GM06990 (cell line): ENCODE results near the gene PDE6A.
A peak's percentile ranks its signal among the peaks of the same experiment; 100 is the strongest.

Experiments used
- DNase-seq: peaks from one replicate; pipeline ENCODE4 v3.0.0-alpha.2; 2011; ENCODE audit not compliant: insufficient read length; ENCODE audit errors: extremely low read depth
- H3K27me3 ChIP-seq: replicated peaks from 2 replicates; pipeline ENCODE4 v1.6.0; 2011; ENCODE audit warnings: low read length; ENCODE audit not compliant: control insufficient read depth, insufficient read depth
- H3K36me3 ChIP-seq: 2 replicates; pipeline ENCODE4 v1.5.1; 2011; ENCODE audit warnings: low read length; ENCODE audit not compliant: control insufficient read depth, insufficient read depth
- H3K4me3 ChIP-seq: replicated peaks from 2 replicates; pipeline ENCODE4 v1.5.1; 2011; ENCODE audit warnings: low read depth, mild to moderate bottlenecking, control low read depth, low read length
- TF ChIP-seq, protein P1 (sequence below): IDR thresholded peaks from 2 replicates; pipeline ENCODE4 v1.5.1; 2011; ENCODE audit warnings: low read length, control low read depth, mild to moderate bottlenecking, inconsistent platforms; ENCODE audit not compliant: insufficient read depth, poor library complexity, severe bottlenecking

Gene PDE6A

DNA sequence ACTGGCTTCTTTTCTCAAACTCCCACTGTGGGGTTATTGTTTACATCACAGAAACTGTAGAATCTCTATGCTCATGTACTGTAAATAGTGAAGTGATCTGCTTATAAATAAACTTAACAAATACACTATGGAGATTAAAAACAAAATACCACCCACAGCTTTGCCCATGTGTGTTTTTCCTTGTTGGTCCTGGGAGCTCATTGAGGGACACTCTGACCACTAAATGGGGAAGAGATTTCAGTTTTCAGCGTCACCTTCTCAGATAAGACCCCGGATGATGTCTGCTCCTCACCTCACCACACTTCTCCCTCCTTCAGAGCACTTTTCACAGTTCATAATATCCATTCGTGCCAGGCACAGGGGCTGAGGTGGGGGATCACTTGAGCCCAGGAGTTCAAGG, 89.7 kb downstream of the PDE6A start:
- H3K36me3 ChIP-seq, result peaks cover 4% of the 10 kb centered on the region
- TF ChIP-seq, protein P1, sequence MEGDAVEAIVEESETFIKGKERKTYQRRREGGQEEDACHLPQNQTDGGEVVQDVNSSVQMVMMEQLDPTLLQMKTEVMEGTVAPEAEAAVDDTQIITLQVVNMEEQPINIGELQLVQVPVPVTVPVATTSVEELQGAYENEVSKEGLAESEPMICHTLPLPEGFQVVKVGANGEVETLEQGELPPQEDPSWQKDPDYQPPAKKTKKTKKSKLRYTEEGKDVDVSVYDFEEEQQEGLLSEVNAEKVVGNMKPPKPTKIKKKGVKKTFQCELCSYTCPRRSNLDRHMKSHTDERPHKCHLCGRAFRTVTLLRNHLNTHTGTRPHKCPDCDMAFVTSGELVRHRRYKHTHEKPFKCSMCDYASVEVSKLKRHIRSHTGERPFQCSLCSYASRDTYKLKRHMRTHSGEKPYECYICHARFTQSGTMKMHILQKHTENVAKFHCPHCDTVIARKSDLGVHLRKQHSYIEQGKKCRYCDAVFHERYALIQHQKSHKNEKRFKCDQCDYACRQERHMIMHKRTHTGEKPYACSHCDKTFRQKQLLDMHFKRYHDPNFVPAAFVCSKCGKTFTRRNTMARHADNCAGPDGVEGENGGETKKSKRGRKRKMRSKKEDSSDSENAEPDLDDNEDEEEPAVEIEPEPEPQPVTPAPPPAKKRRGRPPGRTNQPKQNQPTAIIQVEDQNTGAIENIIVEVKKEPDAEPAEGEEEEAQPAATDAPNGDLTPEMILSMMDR, result no peak
- DNase-seq, result no peak
- no peaks in the 10 kb centered on the region for H3K27me3 ChIP-seq
- no peak overlapping the region for H3K4me3 ChIP-seq

DNA sequence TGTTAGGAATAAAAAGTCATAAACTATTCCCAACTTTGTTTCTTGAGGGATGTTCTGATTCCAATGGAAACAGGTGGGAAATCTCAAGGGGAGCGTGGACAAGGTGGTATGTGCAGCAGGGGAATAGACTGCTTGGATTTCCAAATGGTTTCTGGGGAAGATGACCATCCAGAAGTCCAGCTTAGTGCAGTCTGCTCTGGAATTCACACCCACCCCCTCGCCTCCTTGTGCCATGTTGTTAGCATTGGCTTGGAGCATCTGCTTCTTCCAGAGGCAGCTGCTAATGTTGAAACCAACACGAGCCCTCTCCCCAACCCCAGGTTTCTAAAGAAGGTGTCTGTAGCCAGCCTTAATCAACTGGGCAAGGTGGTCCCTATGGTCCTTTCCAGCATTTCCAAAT, 90.9 kb downstream of the PDE6A start:
- TF ChIP-seq, protein P1, result no peak
- Histone ChIP-seq H3K27me3 (no peaks in the 10 kb centered on the region), H3K4me3 (no peak overlapping the region), H3K36me3 (peaks cover 5% of the 10 kb centered on the region)
- DNase-seq, result no peak

DNA sequence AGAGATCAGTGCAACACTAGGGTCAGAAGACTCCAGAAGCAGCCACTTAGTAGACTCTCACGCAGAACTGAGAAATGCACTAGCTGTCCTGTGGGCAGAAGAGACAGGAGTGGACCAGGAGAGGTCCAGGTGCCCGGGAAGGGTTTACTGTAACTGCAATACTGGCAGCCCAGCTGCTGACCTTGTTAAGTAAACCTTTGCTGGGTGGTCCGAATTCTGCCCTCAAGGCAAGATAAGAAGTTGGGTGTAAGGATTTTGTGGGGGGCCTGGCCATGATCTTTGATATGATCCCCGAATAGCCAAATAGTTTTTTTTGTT, 91.3 kb downstream of the PDE6A start:
- DNase-seq, result no peak

DNA sequence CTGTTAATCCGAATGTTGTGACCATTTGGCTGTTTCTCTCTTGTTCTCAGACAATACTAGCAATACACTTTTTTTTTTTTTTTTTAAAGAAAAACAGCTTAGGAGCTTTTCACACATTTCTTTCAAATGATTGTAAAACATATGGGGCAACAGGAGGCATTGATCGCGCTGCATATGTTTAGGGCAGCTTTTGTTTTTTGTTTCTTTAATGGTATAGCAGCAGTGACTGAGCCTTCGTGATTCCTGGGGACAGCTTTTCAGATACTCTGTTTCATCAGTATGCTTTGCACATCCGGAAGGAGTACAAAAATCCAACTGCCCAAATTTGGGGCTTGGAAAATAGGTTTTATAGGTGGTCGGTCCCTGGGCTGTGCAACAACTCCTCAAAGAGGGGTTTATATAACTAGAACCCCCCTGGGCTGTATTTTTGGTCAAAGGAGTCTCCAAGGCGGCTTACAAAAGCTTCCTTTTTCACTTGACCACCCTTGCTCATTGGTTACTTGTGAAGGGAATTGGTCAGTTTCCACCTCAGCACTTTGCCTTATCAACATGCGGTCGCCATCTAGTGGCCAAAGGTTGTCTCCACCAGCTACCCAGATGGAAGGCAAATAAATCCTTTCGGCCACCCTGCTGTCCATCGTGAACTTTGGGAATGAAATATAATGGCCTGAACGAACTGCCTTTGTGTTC, 91.8 kb downstream of the PDE6A start:
- Histone ChIP-seq H3K36me3 (peaks cover 10% of the 10 kb centered on the region), H3K4me3 (no peak overlapping the region), H3K27me3 (no peaks in the 10 kb centered on the region)
- TF ChIP-seq, protein P1, result peak; percentile 87
- DNase-seq, result no peak

More for the DNA sequence above, 91.3 kb downstream of the PDE6A start:
- peaks cover 9% of the 10 kb centered on the region for H3K36me3 ChIP-seq
- no peak overlapping the region for H3K4me3 ChIP-seq
- TF ChIP-seq, protein P1, result no peak
- H3K27me3 ChIP-seq, result no peaks in the 10 kb centered on the region

DNA sequence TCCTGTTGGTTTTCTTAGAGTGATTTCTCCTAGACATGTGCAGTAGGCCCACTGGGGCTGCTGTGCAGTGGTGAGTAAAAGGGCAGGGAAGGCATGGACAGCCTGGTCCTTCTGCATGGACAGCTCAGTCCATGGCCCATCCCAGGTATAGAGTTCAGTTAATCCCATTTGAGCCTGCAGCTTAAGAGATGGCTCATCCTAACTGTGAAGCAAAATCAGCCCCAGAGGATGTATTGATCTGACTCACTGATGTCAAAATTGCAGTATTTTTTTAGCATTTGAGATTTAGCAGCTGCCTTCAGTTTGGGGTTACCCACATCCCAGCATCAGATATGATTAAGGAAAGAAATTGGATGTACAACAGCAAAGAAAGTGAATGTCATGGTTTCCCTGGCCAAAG, 93.4 kb downstream of the PDE6A start:
- DNase-seq, result no peak
- Histone ChIP-seq H3K27me3 (no peaks in the 10 kb centered on the region), H3K4me3 (no peak overlapping the region), H3K36me3 (peaks cover 13% of the 10 kb centered on the region)
- TF ChIP-seq, protein P1, result no peak
